Testis (tissue), 2 donors: Measurements from ENCODE around the gene STIM1.

Experiments
- CTCF ChIP-seq, 3 experiments: fragments of 450-650 bp in 2 of 3; fragments of 200-600 bp in 1 of 3; sonication (generic) in 1 of 3; IDR thresholded peaks; one replicate each; pipeline ENCODE4 v1.5.1; 2016 to 2019; ENCODE audit warnings: antibody characterized with exemption in 3 of 3, mild to moderate bottlenecking in 2 of 3, moderate library complexity in 1 of 3
- POLR2A ChIP-seq: fragments of 450-650 bp; IDR thresholded peaks from one replicate; pipeline ENCODE4 v1.6.1; 2017; ENCODE audit warnings: antibody characterized with exemption, mild to moderate bottlenecking, moderate library complexity

- no peak for TF ChIP-seq POLR2A
- no peak for TF ChIP-seq CTCF (IDR thresholded peaks at IDR 0.05)
These were observed 134.4 kb downstream of the STIM1 start for GRCh38 chr11:3989921-3990290.
